Activated T-cell treated with anti-CD3 and anti-CD28 coated beads, Interleukin-2, amount 50 U/mL, for 72 hours (primary cell): ENCODE measurements around the gene METTL26. TPM values are rescaled to one million over a fixed set of nuclear protein-coding genes. Genes with fewer than 3 reads are reported as not detected.

Source experiments
- ATAC-seq, 2 donors: fragments of 150-1000 bp; cut with Tn5 transposase; replicated peaks in 1 of 2; 2 replicates each; pipeline ENCODE4 v1.10.0; 2021; ENCODE audit warnings: moderate library complexity in 2 of 2, mild to moderate bottlenecking in 1 of 2
- DNase-seq, 2 donors: peaks; one replicate each; pipeline ENCODE4 v3.0.0; 2021 to 2022; ENCODE audit warnings: mixed read lengths in 1 of 2
- H3K27ac Mint-ChIP-seq: one replicate; pipeline ENCODE4 v1.8.0; 2022; ENCODE audit warnings: mild to moderate bottlenecking, moderate library complexity, mixed read lengths
- H3K27me3 Mint-ChIP-seq: one replicate; pipeline ENCODE4 v1.8.0; 2022; ENCODE audit warnings: low read depth, mixed read lengths
- H3K36me3 Mint-ChIP-seq, 2 donors: one replicate each; pipeline ENCODE4 v1.8.0; 2022; ENCODE audit warnings: mixed read lengths in 2 of 2, mild to moderate bottlenecking in 1 of 2; ENCODE audit not compliant: insufficient read depth in 2 of 2
- H3K4me1 Mint-ChIP-seq: one replicate; pipeline ENCODE4 v1.8.0; 2022; ENCODE audit warnings: low read depth, mixed read lengths
- H3K4me3 Mint-ChIP-seq, 2 donors: one replicate each; pipeline ENCODE4 v1.8.0; 2022; ENCODE audit warnings: mild to moderate bottlenecking in 2 of 2, mixed read lengths in 2 of 2, moderate library complexity in 2 of 2
- H3K9me3 Mint-ChIP-seq, 2 donors: one replicate each; pipeline ENCODE4 v1.8.0; 2022; ENCODE audit warnings: mixed read lengths in 2 of 2
- total RNA-seq, 2 donors: library from RNA; stranded (reverse); gene quantifications; one replicate each; pipeline ENCODE4 v1.2.3, GENCODE V29; 2022

METTL26 gene
- total RNA-seq: 10 to 100 TPM; 55.4 to 57.4 TPM

DNA sequence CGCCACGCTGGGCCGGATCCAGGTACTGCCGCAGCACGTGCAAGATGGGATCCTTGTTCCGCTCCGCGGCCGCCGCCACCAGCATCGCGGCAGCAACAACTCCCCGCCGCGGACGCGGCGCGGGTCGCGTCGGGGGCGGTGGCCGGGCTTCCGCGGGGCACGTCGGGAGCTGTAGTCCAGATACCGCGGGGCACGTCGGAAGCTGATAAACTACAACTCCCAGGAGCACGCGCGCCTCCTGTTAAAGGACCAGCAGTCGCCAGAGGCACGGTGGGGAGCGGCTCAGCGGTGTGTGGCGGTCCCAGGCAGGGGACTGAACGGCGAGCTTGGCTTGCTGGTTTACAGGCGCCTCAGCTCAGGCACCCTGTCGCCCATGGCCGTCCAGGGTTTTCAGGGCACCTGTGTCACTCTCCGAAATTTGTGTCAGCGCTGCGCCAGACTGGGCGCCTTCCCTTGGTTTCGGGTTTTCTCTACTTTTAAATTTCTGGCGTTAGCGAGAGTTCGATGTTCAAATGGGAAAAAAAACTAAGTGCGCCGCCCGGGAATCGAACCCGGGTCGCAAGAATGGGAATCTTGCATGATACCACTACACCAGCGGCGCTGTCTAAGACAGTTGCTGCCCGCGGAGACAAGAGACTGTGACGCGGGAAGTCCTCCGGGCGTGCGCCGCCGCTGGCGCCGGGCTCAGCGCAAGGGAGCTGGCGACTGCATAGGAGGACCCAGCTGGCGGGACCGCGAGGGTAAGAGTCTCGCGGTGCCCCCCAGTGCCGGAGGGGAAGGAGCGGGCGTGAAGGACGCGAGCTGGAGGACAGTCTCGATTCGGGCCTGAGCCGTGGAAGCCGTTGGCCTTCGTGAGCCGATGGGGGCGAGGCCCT lies at the start of gene METTL26:
Gene METTL26, minus strand, starts transcription at position 100 of the 875 bp plus-strand sequence. Its CDS starts 15 bp downstream, at position 85.
- Mint-ChIP-seq H3K36me3 (no peaks in the 10 kb centered on the region), H3K27ac (peak within 1 kb of the TSS; percentile 99), H3K4me3 (peak within 1 kb of the TSS; percentile 99), H3K9me3 (no peaks in the 10 kb centered on the region), H3K27me3 (no peaks in the 10 kb centered on the region), H3K4me1 (peaks cover 17% of the 10 kb centered on the region)
- peak; percentile 88 to 89 for ATAC-seq
- DNase-seq: peak; percentile 94 to 96

DNA sequence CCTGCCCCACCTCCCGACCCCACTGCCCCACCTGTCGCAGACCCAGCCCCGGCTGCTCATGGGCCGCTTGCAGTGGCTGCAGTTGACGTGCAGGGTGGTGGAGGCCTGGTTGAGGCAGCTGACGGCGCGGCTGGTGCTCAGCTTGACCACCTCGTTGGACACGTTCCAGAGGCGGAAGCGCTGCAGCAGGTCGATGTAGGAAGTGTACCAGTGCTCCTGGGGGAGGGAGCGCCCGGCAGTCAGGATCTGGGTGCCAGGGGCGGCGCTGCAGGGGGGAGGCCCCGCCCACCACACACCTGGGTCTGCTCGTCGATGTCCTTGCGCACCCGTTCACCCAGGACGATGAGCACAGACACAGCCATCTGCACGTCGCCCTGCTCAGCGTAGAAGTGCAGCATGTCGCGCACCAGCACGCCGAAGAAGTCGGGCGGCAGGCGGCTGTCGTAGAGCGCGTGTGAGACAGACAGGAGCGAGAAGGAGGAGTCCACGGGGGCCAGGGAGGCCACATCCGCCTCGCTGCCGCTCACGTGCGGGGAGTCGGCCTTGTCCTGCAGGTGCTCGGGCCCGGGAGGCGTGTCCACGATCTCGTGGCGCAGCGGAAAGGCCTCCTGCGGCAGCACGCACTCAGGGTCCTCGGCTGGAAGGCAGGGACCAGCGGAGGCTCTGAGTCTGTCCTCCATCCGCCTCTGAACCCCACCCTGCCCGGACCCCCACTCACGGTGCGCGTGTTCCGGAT lies 49.0 kb upstream of the METTL26 start:
- Mint-ChIP-seq H3K36me3 (peaks cover 0 to 5% of the 10 kb centered on the region in 2 donors), H3K27me3 (no peaks in the 10 kb centered on the region), H3K9me3 (no peaks in the 10 kb centered on the region), H3K27ac (no peak overlapping the region), H3K4me1 (peaks cover 56% of the 10 kb centered on the region), H3K4me3 (no peak overlapping the region)
- ATAC-seq (no peak), DNase-seq (no peak)

DNA sequence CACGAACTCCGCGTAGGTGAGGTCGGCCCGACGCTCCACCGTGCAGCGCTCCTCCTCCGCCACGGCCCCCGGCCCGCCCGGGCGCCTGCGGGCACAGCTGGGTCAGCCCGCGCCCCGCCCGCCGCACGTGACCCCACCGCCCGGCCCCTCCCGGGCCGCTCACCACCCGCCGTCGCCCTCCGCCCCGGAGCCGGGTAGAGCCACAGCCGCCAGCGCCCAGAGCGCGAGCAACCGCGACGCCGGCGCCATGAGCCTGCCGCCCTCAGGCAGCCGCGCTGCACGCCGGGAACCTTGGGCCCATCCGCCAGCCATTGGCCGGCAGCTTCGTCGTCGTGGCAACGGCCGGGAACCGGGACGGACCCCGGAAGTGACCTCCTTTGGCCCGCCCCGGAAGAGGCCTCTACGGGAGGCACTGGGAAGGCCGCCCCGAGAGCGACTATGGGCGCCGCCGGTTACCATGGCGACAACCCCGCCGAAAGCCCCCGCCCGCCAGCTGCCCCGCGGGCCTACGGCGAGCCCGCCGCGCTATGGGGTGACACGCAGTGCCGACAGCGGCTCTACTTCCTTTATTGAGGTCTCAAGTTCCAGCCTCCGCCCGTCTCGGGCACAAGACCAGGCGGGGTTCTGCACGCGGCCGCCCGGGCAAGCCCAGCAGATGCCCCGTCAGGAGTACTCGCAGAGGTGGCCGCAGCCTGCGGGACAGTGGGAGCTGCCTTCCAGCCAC lies 48.1 kb upstream of the METTL26 start, which contains the start of gene JMJD8:
Gene JMJD8, minus strand, starts transcription at position 264 of the 724 bp plus-strand sequence. Its CDS starts 15 bp downstream, at position 249.
- peak within 1 kb of the TSS; percentile 84 to 88 for H3K4me3 Mint-ChIP-seq
- peak; percentile 98 for DNase-seq

DNA sequence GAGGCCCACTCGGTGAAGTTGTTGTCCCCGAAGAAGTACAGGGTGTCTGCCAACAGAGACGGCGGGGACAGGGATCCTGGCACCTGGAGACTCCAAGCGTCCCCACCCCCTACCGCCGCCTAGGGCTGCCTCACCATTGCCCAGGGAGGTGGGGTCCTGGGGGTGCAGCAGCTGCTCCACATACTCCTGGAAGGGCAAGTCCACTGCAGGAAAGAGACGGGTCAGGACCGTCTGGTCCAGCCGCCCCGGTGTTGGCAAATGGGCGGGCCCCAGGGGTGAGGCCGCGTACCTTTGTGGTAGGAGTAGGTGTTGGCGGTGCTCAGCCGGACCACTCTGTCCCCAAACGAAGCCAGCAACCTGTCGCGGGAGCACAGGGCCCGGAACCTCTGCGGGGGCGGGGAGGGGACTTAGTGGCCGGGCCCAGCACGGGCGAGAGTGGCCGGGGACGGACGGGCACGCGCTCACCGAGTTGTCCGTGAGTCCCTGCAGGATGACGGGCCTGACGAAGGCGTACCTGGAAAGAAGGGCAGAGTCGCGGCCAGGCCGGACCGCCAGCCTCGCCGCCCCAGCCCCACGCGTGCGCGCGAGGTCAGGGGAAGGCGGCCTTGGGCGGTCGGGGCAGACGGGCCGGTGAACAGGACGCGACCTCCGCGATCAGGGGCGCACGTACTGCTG lies 47.4 kb upstream of the METTL26 start:
- Mint-ChIP-seq H3K27me3 (no peaks in the 10 kb centered on the region), H3K9me3 (no peaks in the 10 kb centered on the region), H3K4me3 (peak overlapping the region; percentile 84 to 87), H3K27ac (no peak overlapping the region), H3K36me3 (peaks cover 0 to 5% of the 10 kb centered on the region in 2 donors), H3K4me1 (peaks cover 52% of the 10 kb centered on the region)
- no peak for ATAC-seq
- DNase-seq: no peak

More for the DNA sequence above, 48.1 kb upstream of the METTL26 start, which contains the start of gene JMJD8:
- Mint-ChIP-seq H3K4me1 (peaks cover 54% of the 10 kb centered on the region), H3K27ac (peak within 1 kb of the TSS; percentile 54), H3K36me3 (peaks cover 0 to 5% of the 10 kb centered on the region in 2 donors), H3K9me3 (no peaks in the 10 kb centered on the region), H3K27me3 (no peaks in the 10 kb centered on the region)
- peak; percentile 79 to 80 for ATAC-seq

DNA sequence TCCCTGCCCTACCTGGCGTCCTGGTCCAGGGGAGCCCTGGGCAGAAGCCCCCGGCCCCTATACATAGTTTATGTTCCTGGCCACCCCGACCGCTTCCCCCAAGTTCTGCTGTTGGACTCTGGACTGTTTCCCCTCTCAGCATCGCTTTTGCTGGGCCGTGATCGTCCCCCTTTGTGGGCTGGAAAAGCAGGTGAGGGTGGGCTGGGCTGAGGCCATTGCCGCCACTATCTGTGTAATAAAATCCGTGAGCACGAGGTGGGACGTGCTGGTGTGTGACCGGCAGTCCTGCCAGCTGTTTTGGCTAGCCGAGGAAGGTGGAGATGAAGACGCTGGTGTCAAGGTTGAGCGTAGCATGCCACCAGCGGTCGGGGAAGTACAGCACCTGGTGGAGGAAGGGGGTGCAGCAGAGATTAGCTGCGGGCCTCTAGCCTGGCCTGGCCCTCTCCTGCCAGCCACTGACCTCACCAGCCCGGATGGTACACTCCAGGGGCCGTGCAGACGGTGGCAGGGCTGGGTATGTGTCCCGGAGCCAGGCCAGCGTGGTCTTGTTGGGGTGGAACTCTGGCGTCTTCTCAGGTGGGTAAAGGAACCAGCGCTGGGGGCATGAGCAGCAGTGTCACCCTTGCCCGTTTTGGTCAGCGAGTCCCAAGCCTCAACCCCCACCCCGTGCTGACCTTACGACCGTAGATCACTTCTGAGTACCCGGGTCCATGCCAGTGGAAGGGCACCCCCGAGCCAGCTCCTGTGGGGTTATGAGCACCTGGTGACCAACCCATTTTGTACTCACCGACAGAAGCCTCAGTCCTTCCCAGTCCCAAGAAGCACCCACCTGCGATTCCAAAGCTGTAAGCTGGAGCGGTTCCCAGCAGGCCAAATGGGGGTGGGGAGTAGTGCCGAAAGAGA lies 46.6 kb upstream of the METTL26 start:
- ATAC-seq (no peak), DNase-seq (no peak)
- H3K4me1 Mint-ChIP-seq: peaks cover 47% of the 10 kb centered on the region
- H3K4me3 Mint-ChIP-seq: peak overlapping the region; percentile 84 to 87
- no peaks in the 10 kb centered on the region for H3K9me3 Mint-ChIP-seq
- H3K27ac Mint-ChIP-seq: no peak overlapping the region
- H3K27me3 Mint-ChIP-seq: no peaks in the 10 kb centered on the region
- peaks cover 0 to 5% of the 10 kb centered on the region in 2 donors for H3K36me3 Mint-ChIP-seq

DNA sequence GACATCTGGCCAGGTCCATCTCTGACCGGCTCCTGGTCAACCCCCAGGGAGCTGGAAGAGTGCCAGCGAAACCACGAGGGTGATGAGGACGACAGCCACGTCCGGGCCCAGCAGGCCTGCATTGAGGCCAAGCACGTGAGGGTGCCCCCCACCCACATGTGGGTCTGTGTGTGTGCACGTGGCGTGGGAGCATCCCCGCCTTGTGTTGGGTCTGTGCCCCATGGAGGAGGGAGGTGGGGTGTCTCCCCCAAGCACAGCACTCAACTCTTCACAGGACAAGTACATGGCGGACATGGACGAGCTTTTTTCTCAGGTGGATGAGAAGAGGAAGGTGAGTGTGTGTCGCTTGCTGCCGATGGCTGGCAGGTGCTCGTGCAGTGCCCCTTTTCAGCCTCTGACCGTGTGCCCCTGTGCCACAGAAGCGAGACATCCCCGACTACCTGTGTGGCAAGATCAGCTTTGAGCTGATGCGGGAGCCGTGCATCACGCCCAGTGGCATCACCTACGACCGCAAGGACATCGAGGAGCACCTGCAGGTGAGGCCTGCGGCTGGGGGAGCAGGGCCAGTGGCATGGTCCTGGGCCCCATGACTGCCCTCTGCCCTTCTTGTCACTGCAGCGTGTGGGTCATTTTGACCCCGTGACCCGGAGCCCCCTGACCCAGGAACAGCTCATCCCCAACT lies 45.8 kb upstream of the METTL26 start:
- H3K36me3 Mint-ChIP-seq: peaks cover 0 to 5% of the 10 kb centered on the region in 2 donors
- DNase-seq: no peak
- H3K27me3 Mint-ChIP-seq: no peaks in the 10 kb centered on the region
- H3K27ac Mint-ChIP-seq: no peak overlapping the region
- peaks cover 47% of the 10 kb centered on the region for H3K4me1 Mint-ChIP-seq
- no peak for ATAC-seq
- no peaks in the 10 kb centered on the region for H3K9me3 Mint-ChIP-seq
- H3K4me3 Mint-ChIP-seq: peak overlapping the region; percentile 84 to 87

DNA sequence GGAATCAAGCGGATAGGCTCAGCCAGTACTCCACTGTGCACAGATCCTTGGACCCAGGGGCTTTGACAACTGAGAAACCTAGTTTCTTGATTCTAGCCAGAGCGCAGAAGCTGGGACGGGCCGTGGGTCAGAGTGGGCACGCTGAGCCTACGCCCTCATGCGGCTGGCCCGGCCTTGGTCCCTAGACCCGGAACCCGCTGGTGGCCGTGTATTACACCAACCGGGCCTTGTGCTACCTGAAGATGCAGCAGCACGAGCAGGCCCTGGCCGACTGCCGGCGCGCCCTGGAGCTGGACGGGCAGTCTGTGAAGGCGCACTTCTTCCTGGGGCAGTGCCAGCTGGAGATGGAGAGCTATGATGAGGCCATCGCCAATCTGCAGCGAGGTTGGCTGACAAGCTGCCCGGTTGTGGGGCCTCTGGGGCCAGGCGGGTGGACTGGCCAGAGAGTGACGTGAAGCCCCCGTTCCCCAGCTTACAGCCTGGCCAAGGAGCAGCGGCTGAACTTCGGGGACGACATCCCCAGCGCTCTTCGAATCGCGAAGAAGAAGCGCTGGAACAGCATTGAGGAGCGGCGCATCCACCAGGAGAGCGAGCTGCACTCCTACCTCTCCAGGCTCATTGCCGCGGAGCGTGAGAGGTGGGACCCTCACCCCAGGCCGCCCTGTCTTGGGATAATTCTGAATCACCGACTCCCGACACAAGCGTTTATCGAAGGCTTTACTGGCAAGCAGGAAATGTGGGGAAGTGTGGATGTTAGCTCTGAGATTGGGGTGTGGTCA lies 45.1 kb upstream of the METTL26 start:
- H3K4me3 Mint-ChIP-seq: peak overlapping the region; percentile 84 to 87
- peak in 1 of 2 donors; percentile 38 for DNase-seq
- no peak for ATAC-seq
- H3K27me3 Mint-ChIP-seq: no peaks in the 10 kb centered on the region
- no peaks in the 10 kb centered on the region for H3K9me3 Mint-ChIP-seq
- peaks cover 0 to 5% of the 10 kb centered on the region in 2 donors for H3K36me3 Mint-ChIP-seq
- H3K4me1 Mint-ChIP-seq: peaks cover 43% of the 10 kb centered on the region
- H3K27ac Mint-ChIP-seq: no peak overlapping the region

DNA sequence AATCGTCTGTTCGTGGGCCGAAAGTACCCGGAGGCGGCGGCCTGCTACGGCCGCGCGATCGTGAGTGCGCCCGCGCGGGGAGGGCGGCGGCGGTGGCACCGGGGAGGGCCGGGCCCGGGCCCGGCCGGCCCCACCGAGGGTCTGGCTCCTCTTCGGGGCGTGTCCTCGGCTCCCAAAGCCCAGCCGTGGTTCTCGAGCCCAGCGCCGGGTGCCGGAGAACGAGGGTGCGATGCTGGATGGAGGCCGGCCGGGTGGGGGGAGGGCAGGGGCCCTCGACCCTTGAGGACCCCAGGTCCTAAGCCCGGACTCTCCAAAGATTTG lies 44.5 kb upstream of the METTL26 start:
- Mint-ChIP-seq H3K27ac (no peak overlapping the region), H3K4me3 (peak overlapping the region; percentile 87 to 94), H3K9me3 (no peaks in the 10 kb centered on the region), H3K4me1 (peaks cover 40% of the 10 kb centered on the region), H3K36me3 (peaks cover 0 to 5% of the 10 kb centered on the region in 2 donors), H3K27me3 (no peaks in the 10 kb centered on the region)
- ATAC-seq (peak in 1 of 2 donors; percentile 1), DNase-seq (no peak)

DNA sequence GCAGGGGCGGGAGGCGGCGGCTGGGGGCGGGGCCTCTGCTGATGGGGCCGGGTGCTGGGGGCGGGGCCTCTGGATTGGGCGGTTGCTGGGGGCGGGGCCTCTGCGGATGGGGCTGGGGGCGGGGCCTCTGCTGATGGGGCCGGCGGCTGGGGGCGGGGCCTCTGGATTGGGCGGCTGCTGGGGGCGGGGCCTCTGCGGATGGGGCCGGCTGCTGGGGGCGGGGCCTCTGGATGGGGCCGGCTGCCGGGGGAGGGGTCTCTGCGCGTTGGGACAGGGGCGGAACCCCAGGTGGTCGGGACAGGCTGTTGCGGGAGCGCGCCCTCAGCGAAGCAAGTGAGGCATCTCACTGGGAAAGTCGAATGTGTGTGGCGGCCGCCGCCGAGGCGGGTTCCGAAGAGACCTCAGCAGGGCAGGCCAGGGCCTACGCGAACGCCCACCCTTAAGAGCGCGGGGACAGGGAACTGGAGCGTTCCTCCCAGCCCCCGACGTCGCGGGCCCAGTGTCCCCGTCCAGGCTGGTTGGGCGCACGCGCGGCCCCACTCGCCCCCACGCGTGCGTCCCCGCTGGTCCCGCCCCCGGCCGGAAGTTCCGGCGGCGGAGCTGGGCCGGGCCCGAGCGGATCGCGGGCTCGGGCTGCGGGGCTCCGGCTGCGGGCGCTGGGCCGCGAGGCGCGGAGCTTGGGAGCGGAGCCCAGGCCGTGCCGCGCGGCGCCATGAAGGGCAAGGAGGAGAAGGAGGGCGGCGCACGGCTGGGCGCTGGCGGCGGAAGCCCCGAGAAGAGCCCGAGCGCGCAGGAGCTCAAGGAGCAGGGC lies 43.9 kb upstream of the METTL26 start, which contains the start of gene STUB1:
Gene STUB1, plus strand, starts transcription at position 597 of the 811 bp plus-strand sequence. Its CDS starts 116 bp downstream, at position 713.
- Mint-ChIP-seq H3K4me3 (peak within 1 kb of the TSS; percentile 87 to 94), H3K27me3 (no peaks in the 10 kb centered on the region), H3K27ac (peak within 1 kb of the TSS; percentile 51), H3K9me3 (no peaks in the 10 kb centered on the region), H3K36me3 (peaks cover 0 to 5% of the 10 kb centered on the region in 2 donors), H3K4me1 (peaks cover 37% of the 10 kb centered on the region)
- DNase-seq: peak; percentile 95
- peak; percentile 65 to 67 for ATAC-seq
